ENCODE data around the gene C16orf78.

The C16orf78 gene

DNA sequence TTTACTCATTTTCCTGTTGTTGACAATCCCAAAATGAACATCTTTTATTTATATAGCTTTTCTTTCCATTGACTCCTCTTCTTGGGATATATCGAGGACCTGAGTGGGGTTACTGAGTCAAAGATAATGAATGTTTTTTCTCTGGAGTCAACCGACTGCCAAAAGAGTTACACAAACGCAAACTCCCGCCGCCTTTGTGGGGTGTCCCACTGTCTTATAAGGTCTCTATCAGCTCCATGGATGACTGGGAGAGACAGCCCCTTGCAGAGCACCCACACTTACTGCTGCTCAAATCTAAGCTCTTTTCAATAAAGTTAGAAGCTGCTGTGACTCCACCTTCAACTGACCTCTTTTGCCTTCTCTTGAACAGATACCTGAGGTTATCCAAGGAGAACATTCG lies 25.2 kb downstream of the C16orf78 start:
- no peak for DNase-seq

- no peak for DNase-seq
Observed at GRCh38 chr16:49399594-49400364, 26.2 kb downstream of the C16orf78 start.

DNA sequence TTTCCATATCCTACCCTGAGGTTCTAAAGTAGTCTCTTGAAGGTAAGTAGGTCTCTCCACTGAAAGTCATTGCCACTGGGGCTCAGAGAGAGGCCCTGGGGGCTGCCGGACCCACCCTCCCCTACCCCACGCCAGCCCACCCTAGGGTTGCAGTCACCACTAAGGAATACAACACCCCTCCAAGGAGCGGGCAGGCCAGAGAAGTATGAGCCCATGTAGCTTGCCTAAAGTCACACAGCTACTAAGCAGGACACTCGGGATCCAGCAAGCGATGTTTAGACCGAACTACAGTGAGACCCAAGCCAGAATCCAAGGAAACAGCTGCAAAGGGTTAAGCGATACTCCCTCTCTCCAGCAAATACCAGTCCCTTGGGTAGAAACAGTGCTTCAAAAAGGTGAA lies 27.0 kb downstream of the C16orf78 start:
- no peak for DNase-seq

GRCh38 chr16:49405123-49405522 lies 31.5 kb downstream of the C16orf78 start:
- no peak for DNase-seq

DNA sequence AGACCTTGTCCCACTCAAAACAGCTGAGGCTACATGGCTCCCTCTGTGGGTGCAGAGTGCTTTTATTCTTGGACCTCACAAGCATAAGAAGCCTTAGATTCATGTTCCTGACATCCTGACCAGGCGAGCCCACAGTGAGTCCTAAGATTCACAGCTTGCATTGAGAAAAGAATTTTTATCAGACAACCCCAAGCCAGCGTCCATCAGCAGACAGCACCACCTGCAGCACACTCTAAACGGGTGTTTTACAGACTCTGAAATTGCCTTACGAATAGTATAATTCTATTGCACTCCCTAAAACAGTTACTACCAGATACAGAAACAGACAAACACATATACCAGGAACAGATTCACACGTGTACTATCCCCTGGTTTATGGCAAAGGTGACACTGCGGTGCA lies 31.9 kb downstream of the C16orf78 start:
- no peak for DNase-seq

- DNase-seq = peak; percentile 60
Observed at GRCh38 chr16:49407873-49408550, 34.4 kb downstream of the C16orf78 start.

DNA sequence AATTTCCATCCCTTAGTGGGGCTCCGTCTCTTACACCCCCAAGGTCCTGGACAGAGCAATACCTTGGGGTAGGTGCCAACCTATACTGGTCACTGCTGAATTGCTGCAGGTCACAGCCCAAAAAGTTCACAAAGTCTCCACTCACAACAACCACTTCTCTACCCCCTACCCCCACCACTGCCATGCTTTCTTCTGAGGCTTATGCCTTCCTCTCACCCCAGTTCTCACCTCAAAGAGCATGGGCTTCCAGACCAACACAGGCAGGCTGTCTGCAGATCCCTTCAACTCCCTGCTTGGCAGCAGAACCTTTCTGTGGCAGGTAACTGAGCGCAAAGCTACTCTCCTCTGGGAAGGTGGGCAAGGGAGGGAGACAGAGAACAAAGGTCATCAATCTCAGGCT lies 35.5 kb downstream of the C16orf78 start:
- DNase-seq = no peak

GRCh38 chr16:49410226-49410625 lies 36.6 kb downstream of the C16orf78 start:
- no peak for DNase-seq

DNA sequence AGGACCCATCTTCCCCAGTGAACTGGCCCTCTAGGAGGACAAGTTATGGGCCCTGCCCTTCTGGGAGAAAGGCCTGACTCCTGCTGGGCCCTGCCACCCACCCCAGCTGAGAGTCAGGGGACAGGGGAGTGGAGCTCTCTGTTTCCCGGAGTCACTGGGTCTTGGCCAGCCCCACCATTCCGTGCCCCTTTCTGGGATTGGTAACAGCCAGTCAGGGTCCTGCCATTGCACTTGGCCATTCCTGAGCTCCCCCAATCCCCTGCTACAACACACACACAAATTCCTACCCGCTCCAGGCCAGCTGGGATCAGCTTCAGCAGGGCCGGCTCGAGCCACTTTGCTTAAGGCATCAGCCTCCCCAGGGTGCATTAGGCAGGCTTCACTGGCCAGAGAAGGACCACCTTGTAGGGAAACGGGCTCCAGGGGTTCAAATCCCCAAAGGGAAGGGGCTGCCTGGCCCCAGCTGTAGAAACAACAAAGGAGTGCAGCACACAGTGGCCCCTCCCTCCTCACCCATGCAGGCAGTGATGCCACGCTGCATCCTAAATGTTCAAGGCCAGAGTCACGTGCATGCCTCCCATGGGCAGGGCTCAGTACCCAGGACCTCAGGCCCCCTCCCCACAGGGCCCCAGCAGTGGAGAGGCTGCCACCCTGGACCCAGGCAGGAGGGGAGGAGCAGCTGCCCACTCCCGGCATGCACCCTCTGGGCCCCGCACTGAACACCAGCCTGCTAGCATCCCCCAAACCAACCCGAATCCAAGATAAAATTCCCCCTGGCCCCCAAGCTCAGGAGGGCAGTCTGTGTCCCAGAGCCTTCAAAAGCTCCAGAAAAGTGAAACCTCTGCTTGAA lies 37.7 kb downstream of the C16orf78 start:
- DNase-seq = no peak

DNA sequence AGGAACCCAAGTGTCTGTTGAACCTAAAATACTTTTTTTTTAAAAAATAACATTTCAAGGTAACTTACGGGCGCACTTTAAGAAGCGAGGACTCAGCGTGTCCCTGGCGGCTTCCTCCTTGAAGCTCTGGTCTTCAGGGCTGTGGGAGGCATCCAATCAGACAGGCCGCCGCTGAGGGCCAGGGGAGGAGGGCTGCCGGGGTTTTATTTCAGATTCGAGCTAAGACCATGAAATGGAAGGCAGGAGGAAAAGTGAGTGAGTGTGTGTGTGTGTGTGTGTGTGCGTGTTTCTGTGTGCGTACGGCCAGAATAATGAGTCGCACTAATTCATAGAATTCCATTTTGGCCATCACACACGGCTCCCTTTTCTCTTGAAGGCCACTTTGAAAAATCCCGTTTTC lies 41.1 kb downstream of the C16orf78 start:
- no peak for DNase-seq

DNA sequence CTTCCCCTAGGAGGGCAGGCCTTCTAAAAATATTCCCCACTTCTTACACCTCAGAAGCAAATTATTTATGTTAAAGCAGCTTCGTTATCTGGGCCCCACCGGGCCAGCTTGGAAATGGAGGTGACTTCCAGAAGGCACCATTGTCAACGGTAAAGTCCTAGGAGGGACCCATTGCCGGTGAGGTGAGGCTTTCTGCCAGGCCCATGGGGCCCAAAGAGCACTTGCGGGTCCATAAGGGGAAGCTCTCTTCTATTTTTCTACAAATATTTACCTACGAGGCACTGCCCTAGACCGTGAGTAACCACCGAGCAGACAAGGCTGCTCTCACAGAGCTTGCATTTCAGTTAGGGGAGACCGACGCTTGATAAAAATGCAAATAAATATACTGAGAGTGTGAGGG lies 41.5 kb downstream of the C16orf78 start:
- DNase-seq = no peak

DNA sequence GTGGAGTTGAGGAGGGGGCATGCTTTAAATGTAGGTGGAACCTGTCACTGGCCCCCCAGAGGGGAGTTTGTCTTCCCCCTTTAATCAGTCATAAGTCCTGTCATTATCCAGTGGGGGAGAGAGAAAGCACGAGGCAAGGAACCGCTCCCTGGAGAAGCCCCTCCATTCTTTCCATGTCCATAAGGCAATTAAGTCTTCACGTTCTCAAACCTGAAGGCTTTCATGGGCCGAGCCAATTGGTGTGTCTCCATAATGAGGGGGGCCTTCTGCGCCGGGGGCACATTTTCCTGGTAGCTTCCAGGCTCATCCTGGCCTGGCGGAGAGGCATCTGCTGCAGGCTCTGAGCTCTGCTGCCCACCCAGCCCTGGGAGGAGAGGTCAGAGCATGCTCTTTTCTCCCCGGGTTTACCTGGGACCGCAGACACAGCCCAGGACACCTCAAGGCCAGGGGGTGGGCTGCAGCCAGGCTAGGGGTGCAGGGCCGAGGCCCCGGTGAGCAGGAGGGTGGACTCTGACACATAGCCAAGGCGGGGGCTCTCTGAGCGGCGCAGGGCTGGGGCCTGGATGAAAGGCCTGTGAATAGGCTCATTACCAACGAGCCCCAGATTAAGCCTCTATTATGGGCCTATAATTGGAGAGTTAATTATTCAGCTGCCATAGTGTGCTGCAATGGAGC lies 42.5 kb downstream of the C16orf78 start:
- DNase-seq = no peak

DNA sequence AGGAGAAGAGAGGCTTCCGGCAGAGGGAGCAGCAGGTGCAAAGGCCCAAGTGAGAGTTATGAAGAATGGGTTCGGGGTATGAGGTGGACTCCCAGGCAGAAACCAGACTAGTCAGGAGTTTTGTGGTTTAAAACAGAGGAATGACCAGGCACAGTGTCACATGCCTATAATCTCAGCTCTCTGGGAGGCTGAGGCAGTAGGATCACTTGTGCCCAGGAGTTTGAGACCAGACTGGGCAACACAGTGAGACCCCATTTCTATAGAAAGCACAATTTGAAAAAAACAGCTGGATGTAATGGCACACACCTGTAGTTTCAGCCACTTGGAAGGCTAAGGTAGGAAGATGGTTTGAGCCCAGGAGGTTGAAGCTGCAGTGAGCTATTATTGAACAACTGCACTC lies 43.8 kb downstream of the C16orf78 start:
- DNase-seq = no peak

DNA sequence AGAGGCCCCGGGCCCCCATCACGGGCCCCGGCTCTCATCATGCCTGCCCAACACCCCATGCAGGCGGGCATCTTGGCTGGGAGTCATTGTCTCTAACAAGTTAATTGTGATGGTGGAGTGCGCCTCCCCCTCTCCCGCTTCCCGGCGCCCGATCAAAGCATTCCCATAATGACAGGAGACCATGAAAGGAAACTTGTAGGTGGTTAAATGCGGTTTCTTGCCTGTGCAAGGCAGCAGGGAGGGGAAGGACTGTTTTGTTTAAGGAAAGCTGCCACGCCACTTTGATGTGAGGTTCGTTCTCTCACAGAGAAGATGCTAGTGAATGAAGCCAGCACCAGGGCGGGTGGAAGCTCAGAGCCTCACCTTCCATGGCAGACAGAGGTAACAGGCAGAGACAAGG lies 45.4 kb downstream of the C16orf78 start:
- no peak for DNase-seq

DNA sequence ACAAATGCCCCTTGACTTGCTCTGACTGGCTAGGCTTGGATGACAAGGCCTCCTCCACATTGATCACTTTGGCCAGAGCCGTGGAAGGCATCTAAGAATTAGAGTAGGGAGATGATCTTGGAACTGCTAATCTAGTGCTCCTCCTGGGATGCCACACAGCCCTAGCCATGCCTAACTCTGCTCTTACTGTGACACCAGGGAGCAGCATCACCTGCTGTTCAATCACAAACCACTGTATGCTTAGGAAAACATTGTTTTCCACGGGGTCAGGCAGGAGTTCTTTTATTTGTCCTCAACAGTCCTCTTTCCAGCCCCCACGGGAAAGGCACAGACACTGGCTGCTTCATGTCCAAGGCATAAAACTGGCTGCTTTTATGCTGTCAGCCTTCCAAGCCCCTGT lies 46.3 kb downstream of the C16orf78 start:
- DNase-seq = no peak

GRCh38 chr16:49422896-49423295 lies 49.3 kb downstream of the C16orf78 start:
- DNase-seq = no peak

- no peak for DNase-seq
Observed at GRCh38 chr16:49424961-49425360, 51.4 kb downstream of the C16orf78 start.

DNA sequence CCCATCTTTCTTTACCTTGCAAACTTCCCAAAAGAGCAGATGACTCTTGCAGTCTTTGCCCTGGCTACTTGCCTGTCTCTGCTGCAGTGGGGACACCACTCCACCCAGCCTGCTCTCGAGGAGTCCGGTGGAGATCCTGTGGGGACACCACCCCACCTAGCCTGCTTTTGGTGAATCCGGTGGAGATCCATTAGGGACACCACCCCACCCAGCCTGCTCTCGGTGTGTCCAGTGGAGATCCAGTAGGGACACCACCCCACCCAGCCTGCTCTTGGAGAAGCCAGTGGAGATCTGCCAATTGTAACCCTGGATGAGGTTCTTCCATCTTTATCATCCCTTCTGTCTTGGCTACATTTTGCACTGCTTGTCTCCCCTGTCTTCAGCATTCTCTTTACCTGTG lies 54.2 kb downstream of the C16orf78 start:
- DNase-seq = no peak

DNA sequence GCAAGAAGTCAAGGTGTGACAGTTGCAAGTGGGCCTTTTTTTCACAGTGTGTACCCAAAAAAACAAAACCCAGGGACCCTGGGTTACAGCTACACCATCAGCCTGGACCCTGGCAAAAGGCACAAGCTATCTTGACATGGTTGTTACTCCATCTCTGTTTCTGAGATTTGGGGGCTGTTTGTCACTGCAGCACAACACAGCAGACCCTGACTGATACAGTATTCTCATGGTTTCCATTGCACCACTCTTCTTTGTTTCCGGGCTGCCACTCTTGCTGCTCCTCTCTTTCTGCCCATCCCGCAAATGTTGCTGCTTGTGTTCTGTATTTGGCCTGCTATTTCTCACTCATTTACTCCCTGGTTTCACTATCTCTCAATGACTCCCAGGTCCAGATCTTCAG lies 55.2 kb downstream of the C16orf78 start:
- DNase-seq = no peak

GRCh38 chr16:49431040-49431439 lies 57.4 kb downstream of the C16orf78 start:
- no peak for DNase-seq

DNA sequence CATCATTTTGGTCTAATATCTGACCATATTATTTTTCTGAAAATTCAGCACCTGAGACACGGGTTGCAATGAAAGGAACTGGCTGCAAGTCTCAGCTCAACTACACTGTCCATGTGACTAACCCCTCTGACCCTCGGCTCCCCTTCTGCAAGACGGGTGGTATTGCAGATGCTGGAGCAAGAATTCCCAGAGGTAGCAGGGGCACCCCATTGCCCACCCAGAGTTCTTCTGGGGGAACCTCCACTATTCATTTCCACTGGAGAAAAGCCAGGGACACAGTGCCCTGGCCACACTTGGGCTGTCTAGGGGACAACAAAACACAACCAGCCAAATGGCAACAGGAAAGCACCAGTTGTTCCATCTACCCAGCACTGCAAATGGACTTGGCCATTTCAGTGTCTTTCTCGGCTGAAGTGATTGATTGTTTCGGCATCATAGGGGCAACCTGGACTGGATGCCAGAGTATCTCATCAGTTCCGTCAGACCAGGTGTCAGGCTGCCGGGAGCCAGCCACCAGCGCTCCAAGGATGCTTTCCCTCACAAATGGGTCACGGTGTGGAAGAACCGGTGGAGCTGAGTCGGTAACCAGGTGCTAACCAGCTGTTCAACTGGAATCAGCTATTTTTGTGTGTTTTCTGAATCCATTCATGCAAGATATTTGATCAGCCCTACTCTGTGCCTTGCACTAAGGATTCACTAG lies 58.1 kb downstream of the C16orf78 start:
- DNase-seq = no peak

GRCh38 chr16:49434733-49435132 lies 61.1 kb downstream of the C16orf78 start:
- DNase-seq = no peak

GRCh38 chr16:49436181-49436580 lies 62.6 kb downstream of the C16orf78 start:
- DNase-seq = no peak
